ENCODE measurements around the gene CPLX3. TPM values are rescaled to one million over a fixed set of nuclear protein-coding genes. Genes with fewer than 3 reads are reported as not detected.

The CPLX3 gene
- polyA plus RNA-seq, 12 donors, result 0.11 TPM; not detected in 11

DNA sequence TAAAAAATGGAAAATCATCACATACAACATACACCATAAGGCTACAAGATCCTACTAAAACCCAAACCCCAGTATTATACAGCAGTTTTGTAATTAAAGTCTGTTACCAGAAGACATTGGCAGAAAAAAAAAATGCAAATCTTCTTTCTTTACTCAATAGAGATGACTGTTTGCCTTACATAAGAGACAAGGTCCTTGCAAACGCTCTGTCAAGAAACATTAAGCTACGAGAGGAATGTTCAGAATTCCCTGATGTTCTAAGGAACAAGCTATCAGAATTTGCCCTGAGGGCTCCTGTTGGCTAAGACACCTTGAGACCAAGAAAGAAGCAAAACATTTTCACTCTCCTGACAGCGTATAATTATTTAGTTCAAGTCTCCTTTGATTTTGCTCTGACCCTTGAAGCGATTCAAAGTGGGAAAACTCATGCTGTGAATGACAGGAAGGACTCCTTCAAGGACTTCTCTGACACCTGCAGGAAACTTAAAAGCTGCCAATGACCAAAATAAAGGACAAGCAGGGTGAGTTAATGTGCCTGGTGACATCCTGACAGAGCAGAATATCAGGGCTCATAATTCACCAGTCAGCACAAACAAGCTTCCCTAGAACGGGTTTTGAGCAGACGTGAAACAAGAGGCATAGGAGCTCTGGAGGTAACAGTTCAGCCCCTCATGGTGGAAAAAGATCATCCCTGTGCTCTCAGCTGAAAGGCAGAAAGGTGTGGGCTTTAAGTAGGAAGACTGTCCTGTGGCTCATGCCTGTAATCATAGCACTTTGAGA is 44.2 kb downstream of the CPLX3 start:
- DNase-seq, result no peak

DNA sequence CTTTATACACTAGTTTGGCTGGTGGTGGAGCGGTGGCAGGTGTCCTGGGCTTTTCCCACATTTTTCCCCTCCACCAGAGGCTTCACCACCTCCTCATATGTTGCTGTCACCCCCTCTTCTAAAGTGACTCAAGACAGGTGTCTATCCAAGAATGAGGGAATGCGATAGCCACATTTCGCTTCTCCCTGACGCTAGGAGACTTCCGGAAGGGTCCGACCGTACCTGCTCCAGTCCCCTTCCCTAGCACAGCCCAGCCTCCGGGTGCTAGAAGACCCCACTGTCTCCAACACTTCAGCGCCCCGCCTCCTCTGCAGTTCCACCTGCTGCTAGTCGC is 46.2 kb downstream of the CPLX3 start:
- DNase-seq, result no peak

DNA sequence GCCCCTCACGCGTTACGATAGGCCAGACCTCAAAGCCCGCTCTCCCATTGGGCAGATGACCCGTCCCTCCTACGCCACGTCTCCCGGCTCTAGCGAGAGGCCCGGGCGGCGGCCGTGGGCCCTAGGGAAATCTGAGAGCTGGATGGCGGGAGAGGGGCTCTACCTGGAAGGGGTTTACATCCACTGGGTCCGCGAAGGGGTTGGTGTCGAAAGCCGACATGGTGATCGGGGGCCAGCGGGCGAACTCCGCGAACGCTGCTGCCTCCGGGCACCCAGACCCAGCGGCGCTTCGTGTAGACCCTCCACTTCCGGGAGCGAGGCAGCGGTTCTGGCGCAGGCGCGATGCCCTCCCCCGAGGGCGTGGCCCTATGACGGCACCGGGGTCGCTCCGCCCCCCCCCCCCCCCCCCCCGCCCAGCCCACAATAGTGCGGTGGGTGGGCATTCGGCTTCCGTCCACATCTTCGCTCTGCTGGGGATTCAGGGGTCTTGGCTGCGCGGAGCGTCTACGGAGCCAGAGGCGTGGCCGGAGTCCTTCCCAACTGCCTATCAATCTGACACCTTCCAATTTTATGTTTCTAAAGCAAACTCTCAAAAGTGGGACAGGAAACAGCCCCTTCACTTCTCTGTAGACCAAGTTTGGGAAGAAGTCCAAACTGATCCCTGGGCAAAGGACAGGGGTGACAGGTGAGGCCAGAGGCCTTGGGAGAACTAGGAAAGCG is 46.8 kb downstream of the CPLX3 start, which contains the start of gene SCAMP2:
SCAMP2 (minus strand) TSS at position 330 of the 720 bp plus-strand sequence; CDS start at position 220, 110 bp downstream.
- DNase-seq, result peak; percentile 96

DNA sequence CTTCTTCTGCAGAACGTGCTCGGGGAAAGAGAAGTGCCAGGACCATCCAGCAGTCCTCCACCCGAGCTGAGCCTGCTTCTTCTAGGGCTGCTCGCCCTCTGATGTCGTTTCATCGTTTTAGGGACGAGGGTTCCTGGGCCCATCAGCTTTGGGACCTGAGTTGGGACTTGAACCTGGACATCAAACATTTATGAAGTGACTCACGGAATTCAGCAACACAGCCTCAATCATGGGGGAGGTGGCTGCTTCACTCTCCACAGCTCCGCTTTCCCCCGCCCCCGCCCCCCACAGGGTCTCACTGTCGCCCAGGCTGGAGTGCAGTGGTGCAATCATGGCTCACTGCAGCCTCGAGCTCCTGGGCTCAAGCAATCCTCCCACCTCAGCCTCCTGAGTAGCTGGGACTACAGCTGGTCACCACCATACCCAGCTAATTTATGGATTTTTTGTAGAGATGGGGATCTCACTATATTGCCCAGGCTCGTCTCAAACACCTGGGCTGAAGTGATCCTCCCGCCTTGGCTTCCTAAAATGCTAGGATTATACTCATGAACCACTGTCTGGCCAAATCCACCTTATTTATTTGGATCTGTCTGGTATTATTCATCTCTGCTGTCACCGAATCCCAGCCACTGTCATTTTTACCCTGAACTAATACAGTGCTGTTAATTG is 47.5 kb downstream of the CPLX3 start:
- no peak for DNase-seq

GRCh38 chr15:74878273-74878672 is 51.8 kb downstream of the CPLX3 start:
- no peak for DNase-seq

Other genes with a start within 250 kb of the CPLX3 start
- 10 to 100 TPM in 11 of 12 donors, not detected in 1; 36.9 to 72.4 (median 45.4) TPM for gene CLK3, start 210.8 kb upstream of the CPLX3 start, polyA plus RNA-seq (ENCODE audit: insufficient read length in 12 of 12)
- 10 to 100 TPM in 11 of 12 donors, not detected in 1; 22.2 to 53.6 (median 29.6) TPM for gene EDC3, start 130.6 kb upstream of the CPLX3 start, polyA plus RNA-seq (ENCODE audit: insufficient read length in 12 of 12)
- 1 to 10 TPM in 1 of 12 donors, under 1 TPM in 3, not detected in 8; 0.12 to 2.0 (median 0.78) TPM for gene CYP1A1, start 101.1 kb upstream of the CPLX3 start, polyA plus RNA-seq (ENCODE audit: insufficient read length in 12 of 12)
- under 1 TPM in 7 of 12 donors, not detected in 5; 0.07 to 0.28 (median 0.12) TPM for gene CYP1A2, start 77.8 kb upstream of the CPLX3 start, polyA plus RNA-seq (ENCODE audit: insufficient read length in 12 of 12)
- gene CSK, start 44.5 kb upstream of the CPLX3 start, polyA plus RNA-seq (ENCODE audit: insufficient read length in 12 of 12), result 10 to 100 TPM in 11 of 12 donors, not detected in 1; 21.4 to 51.9 (median 31.0) TPM
- gene LMAN1L, start 13.8 kb upstream of the CPLX3 start, polyA plus RNA-seq (ENCODE audit: insufficient read length in 12 of 12), result under 1 TPM in 1 of 12 donors, not detected in 11; 0.19 TPM
- gene ULK3, start 16.5 kb downstream of the CPLX3 start, polyA plus RNA-seq (ENCODE audit: insufficient read length in 12 of 12), result 10 to 100 TPM in 11 of 12 donors, not detected in 1; 23.8 to 44.3 (median 31.4) TPM
- gene SCAMP2, start 46.7 kb downstream of the CPLX3 start, polyA plus RNA-seq (ENCODE audit: insufficient read length in 12 of 12), result 10 to 100 TPM in 11 of 12 donors, not detected in 1; 50.4 to 76.1 (median 60.3) TPM
- 10 to 100 TPM in 11 of 12 donors, not detected in 1; 44.3 to 63.9 (median 55.2) TPM for gene MPI, start 63.4 kb downstream of the CPLX3 start, polyA plus RNA-seq (ENCODE audit: insufficient read length in 12 of 12)
- 10 to 100 TPM in 11 of 12 donors, not detected in 1; 40.4 to 60.0 (median 48.6) TPM for gene FAM219B, start 80.2 kb downstream of the CPLX3 start, polyA plus RNA-seq (ENCODE audit: insufficient read length in 12 of 12)
- gene COX5A, start 111.4 kb downstream of the CPLX3 start, polyA plus RNA-seq (ENCODE audit: insufficient read length in 12 of 12), result 100 to 1,000 TPM in 11 of 12 donors, not detected in 1; 131 to 285 (median 234) TPM
- gene RPP25, start 130.1 kb downstream of the CPLX3 start, polyA plus RNA-seq (ENCODE audit: insufficient read length in 12 of 12), result 1 to 10 TPM in 5 of 12 donors, under 1 TPM in 6, not detected in 1; 0.85 to 4.5 (median 0.95) TPM
- 10 to 100 TPM in 1 of 12 donors, 1 to 10 TPM in 10, not detected in 1; 2.9 to 17.2 (median 4.1) TPM for gene SCAMP5, start 168.9 kb downstream of the CPLX3 start, polyA plus RNA-seq (ENCODE audit: insufficient read length in 12 of 12)
- gene PPCDC, start 197.0 kb downstream of the CPLX3 start, polyA plus RNA-seq (ENCODE audit: insufficient read length in 12 of 12), result 1 to 10 TPM in 10 of 12 donors, not detected in 2; 4.5 to 9.7 (median 7.1) TPM

Measured in muscle of arm (tissue), 12 donors.